Adrenal gland (tissue), 5 donors: Measurements from ENCODE around the gene MRAP2.

Experiments used
- CTCF ChIP-seq, 6 experiments: fragments of 450-650 bp in 4 of 6; fragments of 200-600 bp in 2 of 6; sonication (generic) in 1 of 6; IDR thresholded peaks; 1 replicate in 5 of 6; 2 replicates in 1 of 6; pipeline versions ENCODE4 v1.5.1 to v1.8.0; 2016 to 2021; ENCODE audit warnings: antibody characterized with exemption in 6 of 6, mild to moderate bottlenecking in 2 of 6, moderate library complexity in 1 of 6
- POLR2A ChIP-seq, 2 donors: fragments of 450-650 bp; IDR thresholded peaks; one replicate each; pipeline ENCODE4 v1.6.1; 2017; ENCODE audit warnings: antibody characterized with exemption in 2 of 2, mild to moderate bottlenecking in 2 of 2, moderate library complexity in 1 of 2
- donor health status: DM: no; HTN: no; CAD: no.

- TF ChIP-seq CTCF (IDR thresholded peaks at IDR 0.05) = no peak
- no peak for TF ChIP-seq POLR2A (IDR thresholded peaks at IDR 0.05)
Measured at GRCh38 chr6:84057908-84058307, 24.3 kb downstream of the MRAP2 start.
